GM18868 (cell line): ENCODE measurements around the gene SHISAL2A.

ENCODE experiments used
- ATAC-seq: cut with Tn5 transposase; IDR thresholded peaks from one replicate; pipeline ENCODE4 v1.9.1; 2021; ENCODE audit warnings: mild to moderate bottlenecking, moderate library complexity; ENCODE audit not compliant: unreplicated experiment

SHISAL2A gene

DNA sequence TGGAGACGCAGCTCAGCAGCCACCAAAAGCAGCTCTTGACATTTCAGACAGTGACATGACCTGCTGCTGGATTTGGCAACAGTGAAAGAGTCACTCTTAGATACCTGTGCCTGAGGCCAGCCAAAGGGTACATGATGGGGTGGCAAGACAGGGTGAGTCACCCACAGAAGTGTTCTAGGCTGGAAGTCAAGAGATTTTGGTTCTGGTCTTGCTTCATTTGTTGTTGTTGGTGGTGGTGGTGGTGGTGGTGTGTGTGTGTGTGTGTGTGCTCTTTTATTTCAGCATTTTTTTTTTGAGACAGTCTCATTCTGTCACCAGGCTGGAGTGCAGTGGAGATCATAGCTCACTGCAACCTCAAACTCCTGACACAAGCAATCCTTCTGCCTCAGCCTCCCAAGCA, 25.8 kb downstream of the SHISAL2A start:
- ATAC-seq = no peak

DNA sequence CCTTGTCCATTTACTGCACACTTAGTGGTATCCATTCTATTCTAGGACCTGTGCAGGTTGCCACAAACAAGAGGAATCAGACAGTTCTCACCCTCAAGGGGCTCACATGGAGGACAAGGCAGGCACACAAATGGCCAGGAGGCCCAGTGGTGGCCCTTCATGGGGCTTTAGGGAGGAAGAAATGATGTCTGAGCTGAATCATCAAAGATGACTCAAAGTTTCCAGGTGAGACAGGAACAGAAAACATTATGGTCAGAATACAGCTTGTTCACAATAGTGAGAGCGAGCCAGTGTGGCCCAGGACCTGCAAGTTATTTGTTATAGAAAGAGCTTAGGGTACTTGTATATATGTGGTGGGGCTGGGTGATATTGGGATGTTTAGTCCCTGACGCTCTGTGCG, 26.4 kb downstream of the SHISAL2A start:
- peak; percentile 69 for ATAC-seq

DNA sequence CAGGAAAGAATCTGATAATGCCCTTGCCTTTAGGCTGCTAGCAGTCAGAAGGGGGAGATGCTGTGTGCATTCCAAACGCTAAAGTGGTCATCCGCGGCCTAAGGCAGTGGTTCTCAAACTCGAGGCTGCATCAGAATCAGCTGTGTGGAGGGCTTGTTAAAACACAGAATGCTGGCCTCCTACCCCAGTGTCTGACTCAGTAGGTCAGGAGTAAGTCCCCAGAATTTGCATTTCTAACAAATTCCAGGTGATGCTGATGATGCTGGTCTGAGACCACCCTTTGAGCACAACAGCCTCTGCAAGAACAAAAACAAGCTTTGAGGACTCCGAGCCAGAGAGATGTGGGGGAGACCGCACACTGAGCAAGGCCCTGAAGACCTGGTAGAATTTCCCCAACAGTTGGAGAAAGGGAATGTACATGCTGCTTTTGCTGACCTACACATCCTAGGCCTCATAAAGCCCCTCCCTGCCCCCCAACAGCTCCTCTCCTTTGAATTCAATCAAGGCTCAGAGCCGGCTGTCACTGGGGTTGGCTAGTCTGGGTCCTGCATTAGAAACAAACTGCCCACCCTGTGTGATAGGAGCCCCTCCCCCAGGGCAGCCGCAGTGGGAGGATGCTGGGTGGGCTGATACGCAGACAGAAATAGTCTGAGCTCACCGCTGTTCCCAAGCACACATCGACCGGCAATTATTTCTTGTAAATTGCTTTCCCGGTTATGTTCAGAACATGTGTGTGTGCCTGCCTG, 27.1 kb downstream of the SHISAL2A start:
- ATAC-seq = no peak

DNA sequence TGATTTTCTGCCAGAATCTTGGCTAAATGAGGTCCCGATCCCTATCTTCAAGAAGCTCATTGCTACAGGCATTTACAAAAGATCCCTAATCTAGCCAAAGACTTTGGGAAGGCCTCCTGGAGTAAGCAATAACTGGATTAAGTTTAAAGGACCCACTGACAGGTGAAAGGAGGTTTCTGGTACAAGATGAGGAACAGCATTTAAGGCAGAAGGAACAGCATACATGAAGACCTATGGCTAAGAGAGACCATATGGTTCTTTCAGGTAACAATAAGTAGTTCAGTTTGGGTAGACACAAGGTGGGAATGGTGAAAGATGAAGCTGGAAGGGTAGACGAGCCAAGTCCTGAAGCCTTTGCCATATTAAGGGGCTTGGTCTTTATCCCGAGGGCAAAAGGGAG, 27.8 kb downstream of the SHISAL2A start:
- no peak for ATAC-seq

DNA sequence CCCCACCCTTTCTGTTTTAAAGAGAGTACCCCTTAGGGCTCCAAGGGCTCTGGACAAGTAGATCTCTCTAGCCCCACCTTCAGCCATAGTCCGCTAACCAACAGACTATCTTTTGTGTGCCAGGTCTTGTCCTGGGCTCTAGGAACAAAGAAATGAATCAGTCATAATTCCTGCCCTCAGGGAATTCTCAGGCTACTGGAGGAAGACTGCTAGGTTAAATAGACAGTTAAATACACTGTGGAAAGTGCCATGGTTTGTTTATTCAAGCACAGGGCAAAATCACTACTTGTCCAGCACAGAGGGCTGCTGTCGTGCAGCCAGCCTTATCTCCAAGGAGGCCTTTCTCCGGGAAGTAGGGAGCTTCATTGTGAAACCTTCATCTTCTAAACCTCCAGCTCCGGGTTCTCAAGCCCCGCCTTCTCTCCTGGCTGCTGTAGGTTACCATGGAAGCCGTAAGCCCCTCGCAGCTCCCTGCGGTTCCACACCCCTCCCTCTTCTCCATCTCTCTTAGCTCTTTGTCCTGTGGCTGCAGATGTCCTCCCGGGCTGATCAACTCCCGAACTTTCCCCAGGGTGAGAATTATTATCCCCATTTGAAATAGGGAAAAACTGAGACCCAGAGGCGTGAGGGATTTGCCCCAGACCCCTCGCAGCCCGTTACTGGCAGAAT, 29.8 kb downstream of the SHISAL2A start:
- ATAC-seq = no peak

DNA sequence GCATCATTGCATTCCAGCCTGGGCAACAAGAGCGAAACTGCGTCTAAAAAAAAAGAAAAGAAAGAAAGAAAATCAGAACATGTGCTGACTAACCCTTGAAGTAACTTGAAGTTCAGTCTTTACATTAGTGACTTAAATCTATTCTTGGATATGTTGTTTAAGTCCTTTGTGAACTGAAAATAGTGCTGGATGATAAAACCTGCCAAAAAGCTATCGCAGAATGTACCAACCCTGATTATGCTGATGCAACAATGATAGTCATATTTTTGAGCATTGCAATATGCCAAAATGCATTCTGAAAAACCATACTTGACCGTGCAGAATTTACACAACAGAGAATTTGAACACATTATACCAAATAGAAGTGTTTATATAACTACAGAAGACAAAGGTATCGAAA, 30.7 kb downstream of the SHISAL2A start:
- ATAC-seq = no peak

DNA sequence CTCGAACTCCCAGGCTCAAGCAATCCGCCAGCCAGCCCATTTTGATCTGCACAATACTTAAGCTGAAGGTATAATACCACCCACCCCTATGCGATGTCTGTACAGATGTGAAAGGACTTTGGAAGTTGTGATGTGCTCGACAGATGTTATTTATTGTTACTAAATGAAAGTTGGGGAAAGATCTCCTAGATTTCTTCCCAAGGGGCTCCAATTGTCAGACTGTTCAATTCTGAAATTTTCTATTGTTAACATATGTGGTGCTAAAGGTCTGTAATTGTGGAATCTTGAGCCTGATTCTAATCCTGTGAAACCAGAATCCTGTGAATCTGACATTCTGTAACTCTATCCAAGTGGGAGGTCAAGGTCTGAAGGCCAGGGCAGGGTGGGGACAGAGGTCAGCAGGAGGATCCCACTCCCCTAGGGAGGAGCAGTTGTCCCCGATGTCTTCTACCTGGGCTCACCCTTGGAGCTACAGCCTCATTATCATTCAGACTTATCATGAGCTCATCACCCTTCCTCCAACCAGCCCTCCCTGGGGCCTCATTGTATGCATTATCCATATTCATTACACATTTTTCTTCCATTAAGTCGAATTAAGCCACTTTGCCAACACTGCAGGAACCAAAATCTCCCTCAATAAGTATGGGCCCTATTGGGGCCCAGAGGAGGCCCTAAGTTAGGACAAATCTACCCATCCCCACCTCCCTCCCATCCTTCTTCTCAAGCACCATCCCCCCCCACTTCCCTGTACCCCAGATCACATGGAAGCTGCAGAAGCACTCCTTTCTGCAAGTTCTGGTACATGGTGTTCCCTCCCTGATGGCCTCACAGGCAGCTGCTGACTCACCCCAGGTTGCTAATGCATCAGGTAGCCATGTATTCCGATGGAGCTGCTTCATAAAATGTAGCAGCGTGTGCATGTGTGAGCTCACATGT, 32.3 kb downstream of the SHISAL2A start:
- ATAC-seq = no peak

DNA sequence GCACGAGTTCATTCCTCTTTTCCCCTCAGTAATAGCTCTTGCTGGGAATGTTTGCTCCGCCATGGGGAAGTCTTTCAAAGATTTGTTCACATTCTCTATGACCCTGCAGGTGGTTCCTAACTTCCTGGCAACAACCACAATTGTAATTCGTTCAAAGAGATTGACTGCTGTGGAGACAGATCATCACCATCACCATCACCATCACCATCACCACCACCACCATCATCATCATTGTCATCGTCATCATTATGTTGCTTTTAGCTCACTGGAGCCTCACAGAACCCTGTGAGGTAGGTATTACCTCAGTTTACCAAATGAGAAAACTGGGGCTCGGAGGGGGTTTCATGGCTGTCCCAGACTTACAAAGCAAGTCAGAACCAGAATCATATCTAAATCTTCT, 34.3 kb downstream of the SHISAL2A start:
- ATAC-seq = no peak

DNA sequence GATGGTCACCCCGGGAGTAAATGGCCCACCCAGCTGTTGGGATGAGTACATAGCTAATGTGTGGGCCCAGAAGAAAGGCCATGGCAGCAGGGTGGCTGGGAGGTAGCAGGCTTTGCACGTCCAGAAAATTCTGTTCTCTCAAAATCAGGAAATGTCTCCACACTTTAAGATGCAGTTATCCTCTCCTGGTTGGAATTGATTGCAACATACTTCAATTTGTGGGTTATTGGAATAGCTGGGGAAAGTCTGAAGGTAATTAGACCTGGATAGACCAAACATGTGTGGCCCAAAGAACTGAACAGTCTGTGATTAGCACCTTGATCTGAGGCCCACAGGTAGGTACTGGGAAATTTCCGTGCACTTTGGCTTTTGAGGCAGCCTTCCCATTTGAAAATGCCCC, 35.0 kb downstream of the SHISAL2A start:
- no peak for ATAC-seq

DNA sequence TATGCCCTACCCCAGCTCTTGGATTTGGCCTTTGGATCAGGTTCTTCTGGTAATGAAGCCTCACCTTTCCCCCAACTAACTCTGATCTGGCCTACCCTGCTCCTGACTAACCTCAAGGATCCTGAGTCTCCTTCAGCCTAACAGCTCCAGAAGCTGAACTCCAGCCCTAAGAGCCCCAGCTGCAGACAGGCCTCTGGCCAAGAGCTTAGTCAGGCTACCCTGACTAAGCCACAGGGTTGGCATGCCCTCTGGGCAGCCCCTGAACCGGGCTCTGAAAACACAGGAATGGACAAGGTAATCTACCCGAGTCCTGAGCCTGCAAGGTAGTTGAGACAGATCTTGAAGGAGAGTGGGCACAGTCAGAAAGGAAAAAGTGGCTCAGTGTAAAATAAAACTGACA, 35.7 kb downstream of the SHISAL2A start:
- ATAC-seq = no peak

DNA sequence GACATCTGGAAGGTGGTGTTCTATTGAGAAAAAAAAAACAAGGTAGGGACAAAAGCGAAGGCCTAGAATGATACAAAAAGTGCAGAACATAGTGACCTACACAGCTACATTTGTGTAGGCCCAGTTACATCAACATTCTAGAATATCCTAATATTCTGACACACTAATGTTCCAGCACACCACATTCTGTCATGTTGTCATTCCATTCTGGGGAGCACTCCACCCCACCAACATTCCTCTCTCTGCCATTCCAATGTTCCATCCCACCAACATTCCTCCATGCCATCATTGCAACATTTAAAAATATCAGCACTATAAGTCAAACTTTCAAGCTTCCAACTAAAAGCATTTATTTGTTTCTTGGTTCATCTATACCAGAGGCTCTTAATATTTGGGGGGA, 36.7 kb downstream of the SHISAL2A start:
- no peak for ATAC-seq

DNA sequence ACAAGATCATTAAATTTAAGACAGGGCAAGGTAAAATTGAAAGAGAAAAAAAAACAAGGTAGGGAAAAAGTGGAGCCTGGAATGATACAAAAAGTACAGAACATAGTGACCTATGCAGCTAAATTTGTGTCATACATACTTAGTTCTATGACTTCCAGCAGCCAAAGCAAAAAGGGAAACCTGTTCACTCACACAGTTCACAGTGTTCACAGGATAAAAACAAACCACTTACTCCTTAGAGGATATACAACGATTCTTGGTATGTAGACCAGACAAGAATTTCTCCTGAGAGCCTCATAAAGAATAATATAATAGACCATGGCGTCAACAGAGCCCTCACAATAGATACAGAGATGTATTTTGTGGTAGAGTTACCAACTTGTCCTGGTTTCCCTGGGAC, 37.6 kb downstream of the SHISAL2A start:
- ATAC-seq = no peak

DNA sequence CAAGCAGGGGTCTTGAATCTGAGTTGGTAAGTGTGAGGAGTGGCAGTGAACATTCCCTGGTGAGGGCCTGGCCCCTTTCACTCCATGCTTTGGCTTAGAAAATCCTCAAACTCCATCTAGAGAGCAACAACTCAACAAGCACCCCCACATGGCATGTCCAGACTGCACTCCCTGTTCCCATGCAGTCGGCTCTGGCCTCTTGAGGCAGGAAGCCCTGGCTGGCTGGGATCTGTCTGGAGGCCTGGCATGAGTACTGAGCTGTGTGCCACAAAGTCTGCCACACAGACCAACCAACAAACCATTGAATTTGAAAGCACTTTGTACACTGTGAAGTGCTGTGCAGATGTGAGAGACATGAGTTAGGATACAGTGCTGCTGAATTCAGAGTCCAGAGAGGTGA, 40.0 kb downstream of the SHISAL2A start:
- ATAC-seq = no peak

DNA sequence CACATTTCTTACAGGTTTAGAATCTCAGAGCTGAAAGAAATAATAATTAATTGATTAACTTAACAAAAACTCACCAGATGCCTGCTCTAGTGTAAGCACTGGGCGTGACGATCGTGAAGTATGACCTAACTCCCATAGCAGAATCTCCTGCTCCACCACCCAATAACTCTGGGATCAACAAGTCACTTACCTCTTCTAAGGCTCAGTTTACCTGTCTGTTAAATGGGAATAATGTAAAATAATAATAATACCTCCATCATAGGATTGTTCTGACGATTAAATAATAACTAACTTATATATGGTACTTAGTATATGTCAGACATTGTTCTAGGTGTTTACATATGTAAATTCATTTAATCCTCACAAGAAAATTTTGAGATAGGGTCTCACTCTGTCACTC, 40.5 kb downstream of the SHISAL2A start:
- ATAC-seq = no peak

DNA sequence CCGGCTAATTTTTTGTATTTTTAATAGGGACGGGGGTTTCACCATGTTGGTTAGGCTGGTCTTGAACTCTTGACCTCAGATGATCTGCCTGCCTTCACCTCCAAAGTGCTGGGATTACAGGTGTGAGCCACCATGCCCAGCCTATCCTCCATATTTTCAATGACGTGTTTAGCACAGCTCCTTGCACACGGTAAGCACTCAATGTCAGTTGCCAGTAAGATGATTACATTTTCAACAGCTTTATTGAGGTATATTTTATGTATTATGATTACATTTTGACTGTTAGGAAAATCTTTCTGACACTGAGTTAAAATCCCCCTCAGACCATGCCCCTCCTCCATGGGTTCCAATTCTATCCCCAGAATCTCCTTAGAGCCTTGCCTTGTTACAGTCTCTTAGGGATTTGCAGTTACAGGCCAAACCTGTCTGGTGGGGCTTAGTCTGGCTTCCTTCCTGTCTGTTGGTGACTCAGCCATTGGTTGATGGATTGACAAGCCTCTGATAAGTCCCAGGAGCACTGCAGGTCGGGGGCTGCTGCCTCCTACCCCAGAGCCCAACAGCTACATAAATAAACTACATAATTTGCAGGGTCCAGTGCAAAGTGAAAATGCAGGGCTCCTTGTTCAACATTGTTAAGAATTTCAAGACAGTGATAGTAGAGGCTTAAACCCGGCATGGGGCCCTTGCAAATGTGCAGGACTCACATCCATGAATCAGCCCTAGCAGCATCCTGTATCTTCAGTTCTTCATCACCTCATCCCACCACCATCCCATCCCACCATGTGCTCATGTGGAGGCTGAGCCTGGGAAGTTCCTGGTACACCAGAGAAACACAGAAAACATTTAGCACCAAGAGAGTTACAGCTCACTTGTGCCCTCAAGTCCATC, 41.8 kb downstream of the SHISAL2A start:
- ATAC-seq = no peak

DNA sequence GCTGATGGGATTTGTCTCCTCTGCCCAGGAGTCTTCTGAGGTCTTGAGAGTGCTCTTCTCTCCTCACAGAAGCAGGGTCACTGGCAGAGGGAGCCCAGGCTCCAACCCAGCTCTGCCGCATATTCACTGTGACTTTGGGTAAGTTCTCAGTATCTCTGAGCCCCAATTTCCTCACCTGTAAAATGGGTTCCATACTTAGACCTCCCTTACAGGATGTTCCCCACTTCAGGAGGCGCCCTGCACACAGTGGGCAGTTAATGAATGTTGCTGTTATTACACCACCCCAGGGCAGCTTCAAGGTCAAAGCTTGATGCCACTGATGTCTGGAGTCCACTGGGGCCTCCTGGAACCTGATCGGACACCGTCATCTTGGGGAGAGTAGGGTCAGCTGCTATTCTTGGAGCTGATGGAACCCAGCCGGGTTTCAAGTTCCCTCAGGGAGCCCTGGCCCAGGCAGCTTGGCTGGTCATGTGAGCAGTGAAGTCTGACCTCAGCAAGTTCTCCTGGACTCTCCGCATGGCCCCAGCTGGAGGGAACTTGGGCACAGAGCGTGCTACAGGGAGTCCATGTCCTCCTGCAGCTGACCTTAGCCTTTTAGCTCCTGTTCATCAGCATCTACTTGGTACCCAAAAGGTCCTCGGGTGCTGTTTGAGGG, 43.4 kb downstream of the SHISAL2A start:
- ATAC-seq = no peak

DNA sequence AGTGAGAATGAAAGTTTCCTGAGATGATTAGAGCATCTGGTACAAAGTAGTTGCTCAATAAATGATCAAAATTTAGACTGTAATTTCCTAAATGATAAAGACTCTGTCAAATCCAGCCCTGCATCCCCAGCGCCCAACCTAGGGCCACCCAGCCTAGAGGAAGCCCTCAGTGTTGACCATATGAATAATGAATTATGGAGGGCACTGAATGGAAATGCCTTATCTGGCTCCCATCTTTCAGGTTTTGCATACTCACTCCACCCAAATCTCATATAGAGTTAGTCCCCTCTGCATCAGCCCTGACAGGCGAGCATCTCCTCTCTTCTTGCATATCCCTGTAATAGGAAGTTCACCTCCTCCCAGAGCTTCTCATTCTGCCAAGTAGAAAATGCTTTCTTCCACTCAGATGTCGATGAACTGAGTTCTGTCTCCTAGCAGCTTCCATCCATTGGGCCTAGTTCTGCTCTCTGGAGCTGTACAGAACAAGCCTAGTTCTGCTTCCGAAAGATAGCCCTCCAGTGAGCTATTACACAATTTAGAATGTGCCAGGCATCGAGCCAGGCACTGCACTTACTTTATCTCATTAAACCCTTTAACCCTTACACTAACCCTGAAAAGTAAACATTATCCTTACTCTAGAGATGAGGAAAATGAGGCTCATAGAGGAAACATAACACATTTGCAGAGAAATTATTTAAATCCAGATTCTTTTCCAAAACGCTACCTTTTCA, 44.3 kb downstream of the SHISAL2A start:
- ATAC-seq = no peak

DNA sequence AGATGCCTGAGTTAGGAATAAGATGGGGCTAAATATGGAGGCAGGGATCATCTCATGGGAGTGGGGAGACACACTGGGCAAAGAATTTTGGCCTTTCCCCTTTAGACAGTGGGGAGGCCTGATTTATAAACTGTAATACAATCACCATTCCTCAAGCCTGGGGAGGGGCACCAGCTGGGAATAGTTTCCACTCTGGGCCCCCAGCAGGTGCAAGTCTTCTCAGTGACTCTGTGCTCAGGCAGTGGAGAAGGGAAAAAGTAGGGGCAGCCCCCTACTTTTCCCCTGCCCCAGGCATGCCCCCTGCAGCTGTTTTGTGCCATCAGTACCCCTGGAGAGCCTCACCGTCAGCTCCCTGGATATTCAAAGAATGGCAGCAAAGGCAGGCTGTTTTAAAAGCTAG, 46.1 kb downstream of the SHISAL2A start:
- ATAC-seq = no peak

DNA sequence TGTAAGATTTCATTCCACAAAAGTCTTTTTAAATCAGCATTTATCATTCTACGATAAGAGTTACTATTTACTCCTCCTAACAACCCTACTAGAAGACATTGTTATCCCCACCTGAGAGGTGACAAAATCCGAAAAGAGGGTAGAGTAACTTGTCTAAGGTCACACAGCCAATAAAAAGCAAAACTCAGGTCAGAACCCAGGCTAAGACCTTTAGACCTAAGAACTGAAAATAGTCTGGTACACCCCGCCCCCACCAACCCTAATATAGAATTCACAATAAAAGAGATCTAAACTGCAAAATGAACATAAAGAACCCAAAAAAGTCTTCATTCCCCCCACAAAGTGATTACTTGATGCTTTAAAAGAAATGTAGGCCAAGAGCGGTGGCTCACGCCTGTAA, 46.5 kb downstream of the SHISAL2A start:
- ATAC-seq = no peak

DNA sequence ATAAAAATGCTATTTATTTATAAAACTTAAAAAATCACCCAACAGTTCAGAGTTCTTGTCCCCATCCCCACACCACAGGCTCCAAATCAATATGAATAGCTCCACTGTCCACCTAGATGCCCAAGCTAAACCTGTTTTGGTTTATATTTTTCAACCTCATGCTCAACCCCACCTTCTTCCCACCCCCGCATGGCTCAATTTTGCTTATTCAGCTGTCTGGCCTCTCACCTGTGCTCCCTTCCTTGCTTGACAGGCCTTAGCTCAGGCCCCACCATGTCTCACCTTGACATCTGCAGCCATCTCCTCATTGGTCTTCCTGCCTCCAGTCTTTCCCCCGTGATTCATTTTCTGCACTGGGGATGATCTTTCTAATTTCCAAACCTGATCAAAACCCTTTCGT, 47.4 kb downstream of the SHISAL2A start:
- ATAC-seq = no peak
